Measurements from ENCODE around the gene CRACR2B. TPM values are rescaled to one million over a fixed set of nuclear protein-coding genes. Genes with fewer than 3 reads are reported as not detected.

Gene CRACR2B
- total and polyA plus RNA-seq, 8 donors, result 14.2 to 32.1 (median 21.8) TPM

DNA sequence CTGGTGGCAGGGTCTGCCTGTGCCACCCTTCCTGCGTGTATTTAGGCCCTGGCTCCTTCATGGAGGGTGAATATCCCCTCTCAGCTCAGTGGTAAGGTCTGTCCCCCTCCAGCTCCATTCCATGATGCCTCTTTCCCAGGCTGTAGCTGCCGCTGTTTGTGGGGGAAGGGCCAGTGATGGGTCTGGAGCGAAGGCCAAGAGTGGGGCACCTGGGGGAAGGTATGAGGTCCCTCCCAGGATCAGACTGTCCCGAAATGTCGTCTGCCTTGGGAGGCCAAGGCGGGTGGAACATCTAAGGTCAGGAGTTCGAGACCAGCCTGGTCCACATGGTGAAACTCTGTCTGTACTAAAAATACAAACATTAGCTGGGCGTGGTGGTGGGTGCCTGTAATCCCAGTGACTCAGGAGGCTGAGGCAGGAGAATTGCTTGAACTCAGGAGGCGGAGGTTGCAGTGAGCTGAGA lies 6.2 kb downstream of the CRACR2B start:
- H3K4me3 ChIP-seq, result peak overlapping the region; percentile 71 to 86
- TF ChIP-seq, protein P1, sequence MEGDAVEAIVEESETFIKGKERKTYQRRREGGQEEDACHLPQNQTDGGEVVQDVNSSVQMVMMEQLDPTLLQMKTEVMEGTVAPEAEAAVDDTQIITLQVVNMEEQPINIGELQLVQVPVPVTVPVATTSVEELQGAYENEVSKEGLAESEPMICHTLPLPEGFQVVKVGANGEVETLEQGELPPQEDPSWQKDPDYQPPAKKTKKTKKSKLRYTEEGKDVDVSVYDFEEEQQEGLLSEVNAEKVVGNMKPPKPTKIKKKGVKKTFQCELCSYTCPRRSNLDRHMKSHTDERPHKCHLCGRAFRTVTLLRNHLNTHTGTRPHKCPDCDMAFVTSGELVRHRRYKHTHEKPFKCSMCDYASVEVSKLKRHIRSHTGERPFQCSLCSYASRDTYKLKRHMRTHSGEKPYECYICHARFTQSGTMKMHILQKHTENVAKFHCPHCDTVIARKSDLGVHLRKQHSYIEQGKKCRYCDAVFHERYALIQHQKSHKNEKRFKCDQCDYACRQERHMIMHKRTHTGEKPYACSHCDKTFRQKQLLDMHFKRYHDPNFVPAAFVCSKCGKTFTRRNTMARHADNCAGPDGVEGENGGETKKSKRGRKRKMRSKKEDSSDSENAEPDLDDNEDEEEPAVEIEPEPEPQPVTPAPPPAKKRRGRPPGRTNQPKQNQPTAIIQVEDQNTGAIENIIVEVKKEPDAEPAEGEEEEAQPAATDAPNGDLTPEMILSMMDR (IDR thresholded peaks at IDR 0.05), result no peak
- peaks cover 0 to 32% of the 10 kb centered on the region in 2 donors for H3K36me3 ChIP-seq
- H3K27me3 ChIP-seq, result peaks cover 7 to 28% of the 10 kb centered on the region in 2 donors
- intact Hi-C loops (cut with DNase I), result no loop called here
- H3K27ac ChIP-seq, result peak overlapping the region; percentile 83 to 89
- no peak for ATAC-seq
- no peak for DNase-seq
- no peaks in the 10 kb centered on the region for H3K9me3 ChIP-seq
- H3K4me1 ChIP-seq, result peaks cover 38 to 84% of the 10 kb centered on the region in 2 donors

DNA sequence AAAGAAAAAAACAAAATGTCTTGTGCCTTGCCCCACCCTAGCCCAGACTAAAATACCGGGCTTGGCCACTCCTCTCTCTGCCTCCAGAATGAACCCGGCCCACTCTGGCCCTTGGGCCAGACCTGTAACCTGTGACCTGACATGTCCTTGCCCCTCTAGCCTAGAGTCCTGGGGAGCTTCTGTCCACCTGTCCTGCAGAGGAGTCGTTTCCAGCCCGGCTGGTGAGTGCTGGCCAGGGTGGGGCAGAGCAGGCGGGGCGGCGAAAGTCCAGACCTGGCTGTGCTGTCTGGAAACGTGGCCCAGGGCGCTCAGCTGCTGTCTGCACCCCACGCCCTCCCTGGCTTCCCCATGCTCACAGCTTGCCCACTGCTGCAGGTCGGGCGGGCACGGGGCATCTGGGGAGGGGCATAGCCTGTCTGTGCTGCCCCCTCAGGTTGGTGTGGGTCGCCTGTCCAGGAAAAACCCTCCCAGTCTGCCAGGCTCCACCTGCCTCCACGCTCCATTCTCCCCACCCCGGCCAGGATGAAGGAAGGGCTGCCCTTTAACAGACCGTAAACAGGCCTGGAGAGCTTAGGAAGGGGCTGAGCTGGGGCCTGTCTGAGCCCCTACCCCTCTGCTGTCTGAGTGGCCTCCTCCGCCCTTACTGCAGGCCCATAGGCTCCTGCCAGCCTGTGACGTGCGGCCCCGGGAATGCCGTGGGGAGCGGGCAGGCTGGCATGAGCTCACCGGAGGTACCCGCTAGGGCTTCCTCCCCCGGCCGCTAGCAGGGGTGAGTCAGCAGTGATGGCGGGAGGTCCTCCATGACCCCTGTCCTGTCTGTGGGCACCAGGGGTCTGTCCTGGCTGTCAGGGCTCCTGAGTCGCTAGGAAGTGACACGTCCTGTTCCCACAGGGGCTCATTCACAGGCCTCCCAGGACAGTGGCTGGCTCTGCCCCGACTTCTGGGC lies 6.9 kb downstream of the CRACR2B start:
- Histone ChIP-seq H3K9me3 (no peaks in the 10 kb centered on the region), H3K27ac (peak overlapping the region; percentile 83 to 89), H3K27me3 (peaks cover 7 to 20% of the 10 kb centered on the region in 2 donors), H3K36me3 (peaks cover 0 to 39% of the 10 kb centered on the region in 2 donors), H3K4me3 (peak overlapping the region; percentile 71 to 86), H3K4me1 (peaks cover 31 to 83% of the 10 kb centered on the region in 2 donors)
- TF ChIP-seq, protein P1 (IDR thresholded peaks at IDR 0.05), result no peak
- peak in 3 of 4 donors; percentile 71 to 92 (median 83) for DNase-seq
- intact Hi-C loops (cut with DNase I), result no loop called here
- peak; percentile 61 for ATAC-seq

DNA sequence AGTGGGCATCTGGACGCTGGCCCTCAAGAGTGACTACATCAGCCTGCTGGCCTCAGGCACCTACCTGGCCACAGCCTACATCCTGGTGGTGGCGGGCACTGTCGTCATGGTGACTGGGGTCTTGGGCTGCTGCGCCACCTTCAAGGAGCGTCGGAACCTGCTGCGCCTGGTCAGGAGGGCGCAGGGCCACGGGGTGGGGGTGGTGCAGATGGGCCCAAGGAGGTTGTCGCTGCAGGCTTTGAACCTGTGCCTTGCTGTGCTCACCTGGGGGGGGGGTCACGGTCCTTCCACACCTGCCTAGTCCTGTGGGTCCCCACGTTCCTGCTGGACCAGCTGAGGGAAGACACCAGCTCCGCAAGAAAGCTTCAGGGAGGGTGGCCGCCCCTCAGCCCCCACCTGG lies 8.6 kb downstream of the CRACR2B start:
- Histone ChIP-seq H3K4me1 (peaks cover 20 to 83% of the 10 kb centered on the region in 2 donors), H3K4me3 (no peak overlapping the region), H3K36me3 (peaks cover 0 to 54% of the 10 kb centered on the region in 2 donors), H3K27ac (no peak overlapping the region), H3K9me3 (no peaks in the 10 kb centered on the region), H3K27me3 (peaks cover under 1 to 4% of the 10 kb centered on the region in 2 donors)
- intact Hi-C loops (cut with DNase I), result no loop called here
- ATAC-seq (no peak), DNase-seq (no peak)
- TF ChIP-seq, protein P1 (IDR thresholded peaks at IDR 0.05), result no peak

DNA sequence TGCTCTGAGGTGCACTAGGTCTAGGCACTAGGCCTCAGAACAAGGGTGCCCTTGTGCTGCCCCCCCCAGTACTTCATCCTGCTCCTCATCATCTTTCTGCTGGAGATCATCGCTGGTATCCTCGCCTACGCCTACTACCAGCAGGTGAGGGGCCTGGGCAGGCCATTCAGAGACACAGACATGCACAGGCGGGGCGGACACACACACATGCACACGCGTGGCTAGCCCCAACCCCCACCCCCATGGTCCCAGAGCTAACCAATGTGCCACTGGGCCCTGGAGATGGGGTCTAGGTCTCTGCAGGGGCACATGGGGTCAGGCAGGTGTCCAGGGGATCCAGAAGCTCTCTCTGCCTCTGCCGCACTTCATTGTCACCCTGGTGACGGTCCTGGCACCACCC lies 9.0 kb downstream of the CRACR2B start:
- H3K27ac ChIP-seq, result no peak overlapping the region
- no peak for ATAC-seq

More for the DNA sequence above, 9.0 kb downstream of the CRACR2B start:
- DNase-seq, result no peak
- TF ChIP-seq, protein P1 (IDR thresholded peaks at IDR 0.05), result no peak
- H3K27me3 ChIP-seq, result no peaks in the 10 kb centered on the region
- peaks cover 0 to 54% of the 10 kb centered on the region in 2 donors for H3K36me3 ChIP-seq
- no peak overlapping the region for H3K4me3 ChIP-seq
- H3K9me3 ChIP-seq, result no peaks in the 10 kb centered on the region
- H3K4me1 ChIP-seq, result peaks cover 21 to 83% of the 10 kb centered on the region in 2 donors
- intact Hi-C loops (cut with DNase I), result no loop called here

Measured in left lung (tissue), 10 donors.